ENCODE measurements around the gene CUEDC1. TPM values are rescaled to one million over a fixed set of nuclear protein-coding genes. Genes with fewer than 3 reads are reported as not detected.

Gene CUEDC1
- total RNA-seq, 1 donor from 2014 or later: 36.9 TPM

DNA sequence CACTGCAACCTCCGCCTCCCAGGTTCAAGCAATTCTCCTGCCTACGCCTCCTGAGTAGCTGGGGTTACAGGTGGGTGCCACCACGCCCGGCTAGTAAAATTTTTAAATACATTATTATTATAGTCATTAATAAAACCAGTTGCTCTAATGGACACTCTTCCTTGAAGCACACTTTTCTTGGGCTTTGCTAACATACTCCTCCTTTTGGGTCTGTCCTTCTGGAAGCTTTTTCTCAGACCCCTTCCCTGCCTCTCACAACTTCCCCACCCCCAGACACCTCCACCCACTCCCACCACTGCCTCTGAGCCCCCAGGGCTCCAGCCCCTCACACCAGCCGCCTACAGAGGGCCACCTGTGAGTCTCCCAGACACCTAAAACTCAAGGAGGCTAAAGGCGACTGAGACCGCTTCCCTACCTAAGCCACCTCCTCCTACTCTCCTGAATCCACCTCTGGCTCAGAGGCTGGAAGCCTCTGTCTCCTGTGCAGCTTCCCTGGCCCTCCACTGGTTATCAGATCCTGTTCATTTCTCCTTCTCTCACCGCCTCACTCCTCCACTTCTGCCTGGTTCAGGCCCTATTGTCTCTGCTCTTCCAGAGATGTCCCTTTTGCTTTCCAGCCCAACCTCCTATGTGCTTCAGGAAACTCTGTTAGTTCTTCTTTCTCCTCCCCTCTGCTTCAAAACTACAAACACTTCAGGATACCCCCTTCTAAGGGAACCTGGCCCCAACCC, 2.1 kb upstream of the CUEDC1 start:
- no peak for DNase-seq (ENCODE audit: low spot score)

DNA sequence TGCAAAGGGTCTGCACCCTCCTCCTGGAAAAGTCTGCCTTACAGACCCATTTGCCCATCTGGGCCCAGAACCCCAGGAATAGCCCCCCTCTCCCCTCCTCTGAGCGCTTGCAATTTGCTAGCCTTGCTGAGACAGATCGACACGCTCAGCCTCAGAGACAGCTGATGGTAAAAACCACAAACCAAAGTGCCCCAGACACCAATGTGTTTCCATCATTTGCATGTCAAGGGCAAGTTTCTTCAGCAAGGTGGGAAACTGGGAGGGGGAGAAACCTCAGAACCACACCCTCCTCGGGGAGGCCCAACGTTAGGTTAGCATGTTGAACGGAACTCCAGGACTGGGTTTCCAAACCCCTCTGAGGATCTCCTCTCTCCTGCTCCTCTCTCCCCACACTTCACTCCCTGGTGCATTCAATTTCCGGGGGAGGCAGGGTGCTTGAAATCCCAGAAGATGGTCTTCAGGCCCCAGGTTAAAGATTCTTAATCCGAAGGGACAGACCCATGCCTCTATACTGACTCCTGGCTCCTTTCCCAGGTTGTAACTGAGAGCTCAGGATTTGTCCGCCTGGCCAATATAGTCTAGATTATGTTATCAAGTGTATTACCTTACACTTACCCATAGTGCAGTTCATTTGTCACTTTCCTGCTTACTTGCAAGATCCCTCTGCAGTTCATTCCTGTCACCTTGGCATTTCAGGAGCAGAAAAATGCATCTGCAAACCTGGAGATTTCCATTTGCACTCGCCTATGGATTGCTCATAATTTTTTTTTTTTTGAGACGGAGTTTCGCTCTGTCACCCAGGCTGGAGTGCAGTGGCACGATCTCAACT, 1.3 kb upstream of the CUEDC1 start:
- DNase-seq (ENCODE audit: low spot score): no peak

- peak; percentile 54 for DNase-seq (ENCODE audit: low spot score)
Observed at GRCh38 chr17:57954397-57955182, 622 bp downstream of the CUEDC1 start.

DNA sequence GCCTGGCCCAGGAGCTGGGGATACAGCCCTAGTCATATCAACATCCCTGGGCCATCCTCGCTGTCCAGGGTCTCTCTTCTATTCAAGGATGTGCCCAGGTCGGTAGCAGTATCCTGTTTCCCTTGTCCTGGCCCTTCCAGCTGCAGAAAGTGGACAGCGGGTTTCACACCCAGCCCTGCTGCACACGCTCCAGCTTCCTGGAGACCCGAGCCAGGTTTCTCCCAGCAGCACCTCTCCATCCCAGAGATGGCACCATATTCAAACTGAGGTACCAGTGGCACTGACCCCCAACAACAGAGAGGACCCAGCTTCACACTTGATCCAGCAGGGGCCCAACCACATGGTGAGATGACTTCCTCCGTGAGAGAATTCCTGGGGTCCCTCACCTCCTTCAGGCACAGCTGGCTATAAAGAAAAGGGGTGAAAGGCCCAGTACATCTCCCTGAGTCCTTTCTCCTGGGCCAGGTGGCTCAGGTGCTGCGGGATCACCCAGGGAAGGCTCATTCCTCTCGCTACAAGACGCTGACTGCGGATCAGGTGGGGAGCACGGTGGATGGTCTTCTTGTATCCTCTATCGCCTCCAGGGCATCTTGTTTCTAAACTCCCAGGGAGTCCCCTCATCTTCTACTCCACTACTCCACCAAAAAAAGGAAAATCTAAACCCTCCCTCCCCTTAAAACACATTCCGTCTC, 1.4 kb downstream of the CUEDC1 start:
- no peak for DNase-seq (ENCODE audit: low spot score)

- no peak for DNase-seq (ENCODE audit: low spot score)
Observed at GRCh38 chr17:57953219-57953618, 2.0 kb downstream of the CUEDC1 start.

GRCh38 chr17:57949649-57950048, 5.6 kb downstream of the CUEDC1 start:
- DNase-seq (ENCODE audit: low spot score): no peak

GRCh38 chr17:57948555-57949420, 6.4 kb downstream of the CUEDC1 start:
- no peak for DNase-seq (ENCODE audit: low spot score)

- no peak for DNase-seq (ENCODE audit: low spot score)
Observed at GRCh38 chr17:57948169-57948554, 7.0 kb downstream of the CUEDC1 start.

DNA sequence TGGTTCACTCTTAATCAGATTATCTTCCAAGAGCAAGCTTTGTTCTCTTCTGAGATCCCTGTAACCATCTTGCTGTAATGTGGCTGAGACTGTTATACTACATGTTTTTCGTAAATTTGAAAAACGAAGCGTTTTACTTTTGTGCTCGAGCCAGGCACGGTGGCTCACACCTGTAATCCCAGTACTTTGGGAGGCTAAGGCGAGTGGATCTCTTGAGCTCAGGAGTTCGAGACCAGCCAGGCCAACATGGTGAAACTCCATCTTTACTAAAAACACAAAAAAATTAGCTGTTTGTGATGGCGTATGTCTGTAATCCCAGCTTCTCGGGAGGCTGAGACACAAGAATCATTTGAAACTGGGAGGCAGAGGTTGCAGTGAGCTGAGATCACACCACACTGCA, 7.8 kb downstream of the CUEDC1 start:
- no peak for DNase-seq (ENCODE audit: low spot score)

GRCh38 chr17:57946798-57947358, 8.3 kb downstream of the CUEDC1 start:
- DNase-seq (ENCODE audit: low spot score): no peak

DNA sequence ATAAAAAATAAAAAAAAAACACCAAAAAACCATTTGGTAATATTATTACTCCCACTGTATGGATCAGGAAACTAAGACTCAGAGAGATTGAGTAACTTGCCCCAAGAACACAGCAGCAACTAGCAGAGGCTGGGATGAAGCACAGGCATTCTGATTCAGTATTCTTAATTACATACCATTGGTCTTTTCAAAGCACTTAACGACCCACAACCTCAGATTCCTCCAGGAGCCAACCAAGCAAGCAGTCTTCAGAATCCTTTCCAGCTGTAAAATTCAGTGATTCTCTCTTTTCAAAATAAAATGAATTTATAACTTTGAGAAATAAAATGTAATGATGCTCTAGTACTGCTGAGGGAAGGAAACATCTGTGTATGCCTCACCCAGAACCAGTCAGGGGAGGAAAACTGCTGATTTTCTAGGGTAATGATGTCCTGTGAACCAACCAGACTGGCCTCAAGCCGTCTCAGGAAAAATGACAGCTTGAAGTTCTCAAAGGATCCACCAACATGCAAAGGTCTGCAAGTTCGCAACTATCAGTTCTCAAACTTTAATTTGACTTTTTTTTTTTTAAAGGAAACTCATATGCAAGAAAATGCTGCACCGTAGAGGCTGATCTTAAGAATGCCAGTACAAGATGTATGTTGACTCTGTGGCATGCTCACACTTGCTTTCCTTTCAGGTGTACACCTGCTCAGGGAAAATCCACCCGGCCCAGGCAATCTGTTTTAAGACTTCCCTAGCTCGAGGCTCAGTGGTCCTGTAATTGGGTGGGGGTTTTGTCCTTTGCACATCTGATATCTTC, 9.0 kb downstream of the CUEDC1 start:
- DNase-seq (ENCODE audit: low spot score): no peak

- DNase-seq (ENCODE audit: low spot score): no peak
Observed at GRCh38 chr17:57944908-57945307, 10.3 kb downstream of the CUEDC1 start.

DNA sequence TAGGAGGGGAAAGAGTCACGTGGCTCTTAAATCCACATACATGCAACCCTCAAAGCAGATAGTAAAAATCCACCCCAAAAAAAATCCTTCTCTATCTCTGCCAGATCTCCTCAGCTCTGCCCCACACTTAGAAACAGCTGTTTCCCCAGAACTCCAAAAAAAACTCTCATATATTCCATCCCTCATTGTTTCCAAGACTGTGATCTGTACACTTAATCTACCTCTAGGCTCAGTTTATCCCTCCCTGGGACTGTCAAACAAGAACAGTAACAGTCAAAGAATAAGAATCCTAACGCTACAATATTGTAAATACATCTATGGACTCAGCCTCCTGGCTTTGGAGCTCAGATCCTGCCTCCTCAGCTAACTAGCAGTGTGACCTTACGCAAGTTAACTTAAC, 11.6 kb downstream of the CUEDC1 start:
- DNase-seq (ENCODE audit: low spot score): no peak

DNA sequence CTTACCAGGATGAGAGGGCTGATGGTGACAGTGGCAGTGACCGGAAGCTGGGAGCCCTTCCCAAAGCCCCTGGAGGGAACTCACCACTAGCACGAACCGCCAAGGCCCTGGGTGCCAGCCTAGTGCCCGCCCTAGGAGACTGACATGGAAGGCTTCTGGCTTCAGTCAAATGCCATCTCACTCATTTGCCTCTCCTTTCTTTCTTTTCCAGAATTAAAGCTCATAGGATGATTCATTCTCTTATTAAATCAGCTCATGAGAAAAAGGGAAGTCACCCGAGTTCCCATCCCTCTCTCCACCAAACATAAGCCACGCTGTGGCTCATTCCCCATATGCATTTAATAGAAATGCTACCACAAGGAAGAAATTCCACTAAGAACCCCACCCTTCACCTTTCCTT, 12.1 kb downstream of the CUEDC1 start:
- DNase-seq (ENCODE audit: low spot score): no peak

- no peak for DNase-seq (ENCODE audit: low spot score)
Observed at GRCh38 chr17:57941384-57942370, 13.5 kb downstream of the CUEDC1 start.

GRCh38 chr17:57940653-57941329, 14.4 kb downstream of the CUEDC1 start:
- DNase-seq (ENCODE audit: low spot score): no peak

DNA sequence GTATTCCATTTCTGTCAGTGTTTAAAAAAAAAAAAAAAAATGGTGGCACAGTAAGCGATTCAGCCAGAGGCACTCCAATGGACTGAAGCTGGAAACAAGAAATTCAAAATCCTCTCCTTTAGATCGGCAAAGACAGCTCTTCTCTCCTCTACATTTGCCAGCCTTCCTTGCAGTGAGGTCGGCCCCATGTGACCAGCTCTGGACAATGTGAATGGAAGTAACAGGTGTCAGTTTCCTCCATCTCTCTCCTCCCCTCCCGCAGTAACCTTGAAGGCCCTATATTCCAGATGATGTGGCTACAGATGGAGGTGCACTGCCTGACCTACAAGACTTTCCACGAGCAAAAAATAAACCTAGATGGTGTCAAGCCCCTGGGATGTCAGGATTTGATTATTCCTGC, 15.0 kb downstream of the CUEDC1 start:
- no peak for DNase-seq (ENCODE audit: low spot score)

DNA sequence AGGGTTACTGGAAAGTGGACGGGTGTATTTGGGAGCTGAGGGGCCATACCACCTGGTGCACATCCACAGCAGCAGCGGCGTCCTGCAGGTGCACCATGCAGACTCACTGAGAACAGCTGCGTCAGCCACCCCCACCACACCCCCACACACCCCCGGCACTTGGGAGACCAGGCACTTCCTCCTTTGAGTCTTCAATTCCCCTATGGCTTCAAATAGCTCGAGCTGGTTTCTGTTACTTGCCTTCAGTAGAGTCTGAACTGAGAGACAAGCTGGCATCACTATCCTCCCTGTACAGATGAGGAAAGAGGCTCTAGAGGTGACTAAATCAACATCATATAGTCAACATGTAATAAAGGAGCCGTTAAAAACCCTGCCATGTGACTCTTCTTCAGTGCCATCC, 15.4 kb downstream of the CUEDC1 start:
- DNase-seq (ENCODE audit: low spot score): no peak

Measured in mucosa of gallbladder (tissue), 1 donor.